ENCODE results near the gene UFSP1.

Gene UFSP1

GRCh38 chr7:100860702-100861615 is 28.6 kb downstream of the UFSP1 start:
- Histone ChIP-seq H2AFZ (ENCODE audit: low read length) (no peak overlapping the region), H3K4me3 (ENCODE audit: low read depth, low read length, poor library complexity, severe bottlenecking) (no peak overlapping the region), H3K9me3 (ENCODE audit: low read length) (no peaks in the 10 kb centered on the region), H3K4me1 (ENCODE audit: insufficient read depth, low read length, severe bottlenecking) (peaks cover 15% of the 10 kb centered on the region), H4K20me1 (ENCODE audit: insufficient read depth, low read length) (no peaks in the 10 kb centered on the region), H3K9me2 (ENCODE audit: low read depth, low read length) (no peaks in the 10 kb centered on the region), H3K27ac (ENCODE audit: low read depth, low read length, poor library complexity, severe bottlenecking) (no peak overlapping the region), H3K4me2 (ENCODE audit: low read length) (no peak overlapping the region), H3K79me2 (ENCODE audit: insufficient read depth, low read length) (no peaks in the 10 kb centered on the region), H3F3A (ENCODE audit: insufficient read depth, low read length) (no peaks in the 10 kb centered on the region), H3K27me3 (ENCODE audit: insufficient read depth, low read length) (no peaks in the 10 kb centered on the region), H3K9ac (ENCODE audit: low read length) (no peak overlapping the region), H3K36me3 (ENCODE audit: insufficient read depth, low read length) (peaks cover 26% of the 10 kb centered on the region)
- TF ChIP-seq EZH2 (IDR thresholded peaks at IDR 0.05; ENCODE audit: borderline replicate concordance, low read length) (no peak), CTCF (IDR thresholded peaks at IDR 0.05; ENCODE audit: low read length) (no peak)

- Histone ChIP-seq H3K79me2 (ENCODE audit: insufficient read depth, low read length) (no peaks in the 10 kb centered on the region), H3F3A (ENCODE audit: insufficient read depth, low read length) (no peaks in the 10 kb centered on the region), H3K36me3 (ENCODE audit: insufficient read depth, low read length) (peaks cover 16% of the 10 kb centered on the region), H3K4me3 (ENCODE audit: low read depth, low read length, poor library complexity, severe bottlenecking) (no peak overlapping the region), H3K4me2 (ENCODE audit: low read length) (no peak overlapping the region), H3K9me3 (ENCODE audit: low read length) (no peaks in the 10 kb centered on the region), H3K27me3 (ENCODE audit: insufficient read depth, low read length) (no peaks in the 10 kb centered on the region), H4K20me1 (ENCODE audit: insufficient read depth, low read length) (no peaks in the 10 kb centered on the region), H3K9me2 (ENCODE audit: low read depth, low read length) (no peaks in the 10 kb centered on the region), H2AFZ (ENCODE audit: low read length) (no peak overlapping the region), H3K27ac (ENCODE audit: low read depth, low read length, poor library complexity, severe bottlenecking) (no peak overlapping the region), H3K9ac (ENCODE audit: low read length) (no peak overlapping the region), H3K4me1 (ENCODE audit: insufficient read depth, low read length, severe bottlenecking) (peaks cover 11% of the 10 kb centered on the region)
- TF ChIP-seq CTCF (IDR thresholded peaks at IDR 0.05; ENCODE audit: low read length) (no peak), EZH2 (IDR thresholded peaks at IDR 0.05; ENCODE audit: borderline replicate concordance, low read length) (no peak)
Observed at GRCh38 chr7:100859856-100860255, 29.7 kb downstream of the UFSP1 start.

- H3K4me1 ChIP-seq (ENCODE audit: insufficient read depth, low read length, severe bottlenecking), result peaks cover 19% of the 10 kb centered on the region
- H3F3A ChIP-seq (ENCODE audit: insufficient read depth, low read length), result no peaks in the 10 kb centered on the region
- H3K9me3 ChIP-seq (ENCODE audit: low read length), result no peaks in the 10 kb centered on the region
- no peak for TF ChIP-seq EZH2 (IDR thresholded peaks at IDR 0.05; ENCODE audit: borderline replicate concordance, low read length)
- no peak for TF ChIP-seq CTCF (IDR thresholded peaks at IDR 0.05; ENCODE audit: low read length)
- H3K9me2 ChIP-seq (ENCODE audit: low read depth, low read length), result no peaks in the 10 kb centered on the region
- no peak overlapping the region for H3K27ac ChIP-seq (ENCODE audit: low read depth, low read length, poor library complexity, severe bottlenecking)
- H3K79me2 ChIP-seq (ENCODE audit: insufficient read depth, low read length), result no peaks in the 10 kb centered on the region
- H3K4me2 ChIP-seq (ENCODE audit: low read length), result no peak overlapping the region
- no peak overlapping the region for H2AFZ ChIP-seq (ENCODE audit: low read length)
- no peaks in the 10 kb centered on the region for H4K20me1 ChIP-seq (ENCODE audit: insufficient read depth, low read length)
- H3K27me3 ChIP-seq (ENCODE audit: insufficient read depth, low read length), result no peaks in the 10 kb centered on the region
- H3K4me3 ChIP-seq (ENCODE audit: low read depth, low read length, poor library complexity, severe bottlenecking), result no peak overlapping the region
- peaks cover 16% of the 10 kb centered on the region for H3K36me3 ChIP-seq (ENCODE audit: insufficient read depth, low read length)
- H3K9ac ChIP-seq (ENCODE audit: low read length), result no peak overlapping the region
Observed at GRCh38 chr7:100856871-100857282, 32.6 kb downstream of the UFSP1 start.

Data from OCI-LY1 (cell line).